Calu3 (cell line): ENCODE data around the gene UVSSA. TPM values are rescaled to one million over a fixed set of nuclear protein-coding genes. Genes with fewer than 3 reads are reported as not detected.

Experiments
- BruUV-seq: library from RNA; stranded (reverse); fragments of 400-500 nt; replicated peaks from 2 replicates; lab custom pipeline; 2021; lab: Mats Ljungman, UMichigan
- CTCF ChIA-PET: fragments of 300-600 bp; sonication (Branson Sonifier 250); formaldehyde crosslinking; loops from one replicate; lab custom pipeline; 2022; ENCODE audit warnings: antibody characterized with exemption; lab: Charles Lee
- DNase-seq: peaks from one replicate; pipeline ENCODE4 v3.0.0; 2022
- H3K27ac Mint-ChIP-seq: one replicate; pipeline ENCODE4 v1.8.0; 2022; ENCODE audit warnings: mixed read lengths; ENCODE audit not compliant: unreplicated experiment
- H3K27me3 Mint-ChIP-seq: one replicate; pipeline ENCODE4 v1.8.0; 2022; ENCODE audit warnings: mixed read lengths; ENCODE audit not compliant: unreplicated experiment
- H3K36me3 Mint-ChIP-seq: one replicate; pipeline ENCODE4 v1.8.0; 2022; ENCODE audit warnings: mild to moderate bottlenecking, moderate library complexity, mixed read lengths; ENCODE audit not compliant: insufficient read depth, unreplicated experiment
- H3K4me1 Mint-ChIP-seq: one replicate; pipeline ENCODE4 v1.8.0; 2022; ENCODE audit warnings: mild to moderate bottlenecking, low read depth, mixed read lengths; ENCODE audit not compliant: unreplicated experiment
- H3K4me3 Mint-ChIP-seq: one replicate; pipeline ENCODE4 v1.8.0; 2022; ENCODE audit warnings: mild to moderate bottlenecking, low read depth, moderate library complexity, mixed read lengths; ENCODE audit not compliant: unreplicated experiment
- H3K9me3 Mint-ChIP-seq: one replicate; pipeline ENCODE4 v1.8.0; 2022; ENCODE audit warnings: low read depth, mixed read lengths; ENCODE audit not compliant: unreplicated experiment
- intact Hi-C: fragments of 100-400 bp; cut with micrococcal nuclease; formaldehyde crosslinking; loops from one replicate; pipeline ENCODE4 v1.10.0; 2022; ENCODE audit not compliant: unreplicated experiment
- total RNA-seq: library from RNA; stranded (reverse); gene quantifications from 2 replicates; pipeline ENCODE4 v1.2.3, GENCODE V29; 2022
- TF ChIP-seq, protein P1 (sequence below): fragments of 200-600 bp; IDR thresholded peaks from one replicate; pipeline ENCODE4 v1.8.0; 2022; ENCODE audit warnings: antibody characterized with exemption; ENCODE audit not compliant: unreplicated experiment

Gene UVSSA
- total RNA-seq, 1 experiment from 2014 or later, result 19.9 TPM

DNA sequence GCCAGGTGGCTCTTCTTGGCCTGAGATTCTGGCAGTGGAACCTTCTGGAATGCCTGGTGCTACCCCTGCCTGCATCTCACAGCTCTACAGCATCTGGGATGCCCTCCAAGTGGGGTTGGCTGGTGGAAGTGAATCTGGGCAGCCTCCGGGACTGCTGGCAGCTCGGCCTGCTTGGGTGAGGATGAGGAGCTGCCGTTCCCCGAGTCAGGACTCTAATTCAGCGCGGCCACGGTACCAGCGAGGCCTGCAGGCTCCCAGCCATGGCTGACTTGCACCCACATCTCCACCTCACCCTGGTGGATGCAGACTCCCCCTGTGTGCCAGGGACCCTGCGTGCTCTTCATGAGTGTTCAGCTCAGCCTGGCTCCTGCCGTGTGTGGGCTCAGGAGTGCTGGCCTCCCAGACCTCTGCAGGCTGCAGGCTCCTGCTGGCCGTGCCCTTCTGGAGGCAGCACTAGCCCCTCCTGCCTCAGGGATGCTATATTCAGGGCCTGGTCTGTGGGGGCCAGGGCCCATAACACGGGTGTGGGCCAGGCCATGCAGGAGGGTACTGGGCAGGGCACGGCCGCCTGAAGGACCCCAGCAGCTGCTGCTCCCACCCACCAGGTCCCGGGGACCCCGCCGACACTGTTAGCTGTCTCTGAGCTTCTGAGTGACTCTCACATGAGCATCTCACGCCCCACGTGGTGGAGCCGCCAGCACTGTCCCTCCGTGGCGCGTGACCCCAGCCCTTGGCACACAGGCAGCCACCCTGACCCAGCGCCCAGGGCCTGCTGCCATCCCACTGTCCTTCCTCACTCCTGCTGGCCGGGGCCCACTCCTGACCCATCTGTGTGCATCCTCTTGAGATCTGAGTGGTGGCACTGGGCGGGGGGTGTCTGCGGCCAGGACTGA, 10.6 kb downstream of the UVSSA start:
- CTCF ChIA-PET, result interaction anchor here (0.6 kb wide), 1 partner anchor 251 kb away, joined by 3 read pairs; no protein-coding TSS in a partner anchor
- H3K36me3 Mint-ChIP-seq, result peaks cover 5% of the 10 kb centered on the region
- H3K4me1 Mint-ChIP-seq, result no peaks in the 10 kb centered on the region
- no peak overlapping the region for H3K4me3 Mint-ChIP-seq
- no peaks in the 10 kb centered on the region for H3K9me3 Mint-ChIP-seq
- no peaks in the 10 kb centered on the region for H3K27me3 Mint-ChIP-seq
- no peak overlapping the region for H3K27ac Mint-ChIP-seq
- no peak for DNase-seq
- intact Hi-C loops, result no loop called here
- TF ChIP-seq, protein P1, sequence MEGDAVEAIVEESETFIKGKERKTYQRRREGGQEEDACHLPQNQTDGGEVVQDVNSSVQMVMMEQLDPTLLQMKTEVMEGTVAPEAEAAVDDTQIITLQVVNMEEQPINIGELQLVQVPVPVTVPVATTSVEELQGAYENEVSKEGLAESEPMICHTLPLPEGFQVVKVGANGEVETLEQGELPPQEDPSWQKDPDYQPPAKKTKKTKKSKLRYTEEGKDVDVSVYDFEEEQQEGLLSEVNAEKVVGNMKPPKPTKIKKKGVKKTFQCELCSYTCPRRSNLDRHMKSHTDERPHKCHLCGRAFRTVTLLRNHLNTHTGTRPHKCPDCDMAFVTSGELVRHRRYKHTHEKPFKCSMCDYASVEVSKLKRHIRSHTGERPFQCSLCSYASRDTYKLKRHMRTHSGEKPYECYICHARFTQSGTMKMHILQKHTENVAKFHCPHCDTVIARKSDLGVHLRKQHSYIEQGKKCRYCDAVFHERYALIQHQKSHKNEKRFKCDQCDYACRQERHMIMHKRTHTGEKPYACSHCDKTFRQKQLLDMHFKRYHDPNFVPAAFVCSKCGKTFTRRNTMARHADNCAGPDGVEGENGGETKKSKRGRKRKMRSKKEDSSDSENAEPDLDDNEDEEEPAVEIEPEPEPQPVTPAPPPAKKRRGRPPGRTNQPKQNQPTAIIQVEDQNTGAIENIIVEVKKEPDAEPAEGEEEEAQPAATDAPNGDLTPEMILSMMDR, result no peak
- no TSS peak for BruUV-seq

DNA sequence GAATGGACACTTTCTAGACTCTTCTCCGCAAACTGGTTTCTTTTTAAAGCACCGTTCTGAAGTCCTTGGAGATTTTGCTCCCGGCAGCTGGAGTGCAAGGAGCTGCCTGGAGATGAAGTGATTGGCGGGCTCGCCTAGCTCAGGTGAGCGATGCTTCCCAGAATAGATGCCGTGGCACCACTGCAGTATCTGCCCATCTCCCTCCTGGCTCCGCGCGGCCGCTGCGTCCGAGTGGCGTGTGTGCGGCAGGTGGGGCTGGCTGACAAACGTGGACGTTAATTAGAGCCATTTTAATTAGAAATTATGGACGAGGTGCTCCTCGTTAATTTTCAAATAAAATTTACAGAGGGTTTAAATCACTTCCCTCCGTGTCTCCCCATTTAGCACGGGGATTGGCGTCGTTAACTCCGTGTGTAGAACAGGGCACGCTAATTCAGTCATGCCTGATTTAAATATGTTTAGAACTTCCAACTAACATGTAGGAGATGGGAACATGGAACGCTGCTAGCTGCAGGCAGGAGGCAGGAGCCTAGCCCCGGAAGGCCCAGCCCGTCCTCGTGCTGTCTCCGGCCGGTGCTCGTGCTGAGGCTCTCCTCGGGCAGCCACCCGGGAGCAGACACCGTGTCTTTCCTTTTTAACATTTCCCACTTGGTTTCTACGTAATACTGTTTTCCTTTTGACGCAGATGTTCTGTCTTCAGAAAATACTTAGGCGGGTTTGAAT, 11.6 kb downstream of the UVSSA start:
- no peaks in the 10 kb centered on the region for H3K4me1 Mint-ChIP-seq
- TF ChIP-seq, protein P1, result no peak
- CTCF ChIA-PET, result no interaction called here
- no peak overlapping the region for H3K27ac Mint-ChIP-seq
- H3K36me3 Mint-ChIP-seq, result peaks cover 5% of the 10 kb centered on the region
- no peak for DNase-seq
- H3K27me3 Mint-ChIP-seq, result no peaks in the 10 kb centered on the region
- no TSS peak for BruUV-seq
- H3K9me3 Mint-ChIP-seq, result no peaks in the 10 kb centered on the region
- H3K4me3 Mint-ChIP-seq, result no peak overlapping the region
- intact Hi-C loops, result no loop called here

DNA sequence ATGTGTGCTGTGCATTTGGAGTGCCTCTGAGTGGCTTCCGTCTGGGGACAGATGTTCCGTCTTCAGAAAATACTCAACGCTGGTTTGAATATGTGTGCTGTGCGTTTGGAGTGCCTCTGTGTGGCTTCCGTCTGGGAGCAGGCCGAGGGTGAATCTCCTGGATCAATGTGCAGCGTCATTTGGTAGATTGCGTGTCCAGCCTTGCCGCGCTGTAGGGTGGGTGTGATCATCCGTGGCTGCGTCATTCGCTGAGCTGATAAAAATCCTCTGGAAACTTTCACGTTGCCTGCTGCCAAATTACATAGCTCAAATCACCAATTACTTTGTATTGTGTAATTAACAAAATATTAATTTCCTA, 12.1 kb downstream of the UVSSA start:
- intact Hi-C loops, result no loop called here
- BruUV-seq, result no TSS peak
- CTCF ChIA-PET, result no interaction called here
- Mint-ChIP-seq H3K27ac (no peak overlapping the region), H3K4me1 (no peaks in the 10 kb centered on the region), H3K27me3 (no peaks in the 10 kb centered on the region), H3K9me3 (no peaks in the 10 kb centered on the region), H3K4me3 (no peak overlapping the region), H3K36me3 (peaks cover 5% of the 10 kb centered on the region)
- TF ChIP-seq, protein P1, result no peak
- DNase-seq, result no peak

DNA sequence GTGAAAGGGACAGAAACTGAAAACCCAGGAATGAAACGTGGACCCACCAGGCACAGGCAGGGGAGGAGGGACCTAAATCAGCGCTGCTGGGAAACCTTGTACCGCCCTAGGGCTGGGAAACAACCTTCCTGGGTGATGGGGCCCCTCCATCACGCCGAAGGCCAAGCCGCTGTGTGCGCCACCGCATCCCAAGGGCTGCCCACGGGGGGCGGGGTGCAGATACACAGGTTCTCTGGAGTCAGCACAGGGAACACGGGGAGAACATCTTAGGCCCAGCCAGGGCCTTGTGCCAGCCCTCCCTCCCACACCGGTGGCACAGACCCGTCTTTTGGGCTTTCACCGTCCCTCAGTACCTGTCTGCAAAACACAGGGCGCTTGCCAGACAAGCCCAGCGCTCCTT, 13.0 kb downstream of the UVSSA start:
- no peak overlapping the region for H3K4me3 Mint-ChIP-seq
- no peaks in the 10 kb centered on the region for H3K27me3 Mint-ChIP-seq
- CTCF ChIA-PET, result no interaction called here
- intact Hi-C loops, result no loop called here
- BruUV-seq, result no TSS peak
- H3K36me3 Mint-ChIP-seq, result peaks cover 5% of the 10 kb centered on the region
- no peak for DNase-seq
- no peak overlapping the region for H3K27ac Mint-ChIP-seq
- H3K4me1 Mint-ChIP-seq, result no peaks in the 10 kb centered on the region
- TF ChIP-seq, protein P1, result no peak
- H3K9me3 Mint-ChIP-seq, result no peaks in the 10 kb centered on the region
